HL-60 (cell line): ENCODE data around the gene MVB12A.

Experiments
- DNase-seq, 2 experiments: peaks; one replicate each; pipeline ENCODE4 v3.0.0-alpha.2; 2010 to 2020; ENCODE audit warnings: low read depth in 1 of 2, low spot score in 1 of 2
- H3K27ac ChIP-seq: fragments of 250-450 bp; sonication (Bioruptor Pico); replicated peaks from 2 replicates; pipeline ENCODE4 v1.5.1; 2020; ENCODE audit warnings: mild to moderate bottlenecking, moderate library complexity
- H3K27me3 ChIP-seq: fragments of 250-450 bp; sonication (Bioruptor Pico); 2 replicates; pipeline ENCODE4 v1.5.1; 2021; ENCODE audit warnings: mild to moderate bottlenecking, moderate library complexity; ENCODE audit not compliant: insufficient read depth, poor library complexity, severe bottlenecking
- H3K4me3 ChIP-seq: replicated peaks from 2 replicates; pipeline ENCODE4 v1.5.1; 2011; ENCODE audit warnings: mild to moderate bottlenecking, control low read depth, low read length; ENCODE audit not compliant: insufficient read depth
- CTCF ChIP-seq: IDR thresholded peaks from one replicate; pipeline ENCODE4 v1.5.1; 2011; ENCODE audit warnings: low read length, control low read depth, inconsistent platforms; ENCODE audit not compliant: insufficient read depth
- GABPA ChIP-seq: IDR thresholded peaks from 2 replicates; pipeline ENCODE4 v1.6.1; 2012; ENCODE audit warnings: low read depth
- POLR2AphosphoS5 ChIP-seq: IDR thresholded peaks from 2 replicates; pipeline ENCODE4 v1.6.1; 2012; ENCODE audit warnings: low read depth
- REST ChIP-seq: IDR thresholded peaks from 2 replicates; pipeline ENCODE4 v1.6.1; 2012; ENCODE audit warnings: low read depth; ENCODE audit not compliant: insufficient replicate concordance
- SPI1 ChIP-seq: IDR thresholded peaks from 2 replicates; pipeline ENCODE4 v1.6.1; 2012; ENCODE audit warnings: low read depth, mild to moderate bottlenecking, borderline replicate concordance

Gene MVB12A

GRCh38 chr19:17380426-17381138 is 39.3 kb upstream of the MVB12A start:
- Histone ChIP-seq H3K27me3 (peaks cover 6% of the 10 kb centered on the region), H3K27ac (no peak overlapping the region), H3K4me3 (no peak overlapping the region)
- no peak for DNase-seq
- TF ChIP-seq GABPA (no peak), POLR2AphosphoS5 (no peak), SPI1 (no peak), REST (no peak), CTCF (no peak)

GRCh38 chr19:17385878-17386611 is 33.8 kb upstream of the MVB12A start:
- peaks cover 3% of the 10 kb centered on the region for H3K27me3 ChIP-seq
- no peak overlapping the region for H3K4me3 ChIP-seq
- H3K27ac ChIP-seq, result no peak overlapping the region
- peak; percentile 48 to 54 for DNase-seq
- no peak for TF ChIP-seq REST
- no peak for TF ChIP-seq POLR2AphosphoS5
- no peak for TF ChIP-seq GABPA
- TF ChIP-seq SPI1, result no peak
- TF ChIP-seq CTCF, result peak; percentile 88

- TF ChIP-seq REST (no peak), SPI1 (no peak)
- Histone ChIP-seq H3K4me3 (no peak overlapping the region), H3K27me3 (peaks cover 3% of the 10 kb centered on the region), H3K27ac (no peak overlapping the region)
- no peak for DNase-seq
Observed at GRCh38 chr19:17389288-17389687, 30.6 kb upstream of the MVB12A start.
